Transverse colon (tissue), 1 donor: Measurements from ENCODE around the gene PFDN2.

Experiments used
- EP300 ChIP-seq: sonication (generic); formaldehyde crosslinking; IDR thresholded peaks from one replicate; pipeline ENCODE4 v1.6.1; 2017; ENCODE audit warnings: antibody characterized with exemption, low read depth
- POLR2A ChIP-seq: fragments of 450-650 bp; IDR thresholded peaks from one replicate; pipeline ENCODE4 v1.6.1; 2016; ENCODE audit warnings: antibody characterized with exemption, mild to moderate bottlenecking, moderate library complexity

- no peak for TF ChIP-seq POLR2A
- TF ChIP-seq EP300, result no peak
Observed at GRCh38 chr1:161051219-161051618, 66.6 kb downstream of the PFDN2 start.
